Subcutaneous abdominal adipose tissue (tissue), 5 donors: ENCODE results near the gene CCDC83.
A peak's percentile ranks its signal among the peaks of the same experiment; 100 is the strongest.

Experiments
- H3K27ac ChIP-seq: one replicate; pipeline ENCODE4 v1.7.0; 2013; ENCODE audit warnings: low read depth, mild to moderate bottlenecking, inconsistent platforms, low read length, moderate library complexity
- H3K27me3 ChIP-seq, 5 donors: one replicate each; pipeline ENCODE4 v1.7.0; 2013; ENCODE audit warnings: low read length in 5 of 5, inconsistent platforms in 1 of 5; ENCODE audit not compliant: control insufficient read depth in 5 of 5, insufficient read depth in 4 of 5
- H3K36me3 ChIP-seq, 5 donors: one replicate each; pipeline ENCODE4 v1.7.0; 2013; ENCODE audit warnings: low read length in 5 of 5; ENCODE audit not compliant: control insufficient read depth in 5 of 5, insufficient read depth in 5 of 5
- H3K4me1 ChIP-seq, 5 donors: one replicate each; pipeline ENCODE4 v1.7.0; 2013; ENCODE audit warnings: low read length in 5 of 5, mild to moderate bottlenecking in 3 of 5, moderate library complexity in 1 of 5; ENCODE audit not compliant: control insufficient read depth in 5 of 5, insufficient read depth in 5 of 5
- H3K4me3 ChIP-seq, 5 donors: one replicate each; pipeline ENCODE4 v1.7.0; 2013; ENCODE audit warnings: low read length in 5 of 5, low read depth in 1 of 5
- H3K9ac ChIP-seq, 5 donors: one replicate each; pipeline ENCODE4 v1.7.0; 2013; ENCODE audit warnings: low read length in 5 of 5, mild to moderate bottlenecking in 4 of 5, moderate library complexity in 3 of 5
- H3K9me3 ChIP-seq, 5 donors: one replicate each; pipeline ENCODE4 v1.7.0; 2013; ENCODE audit warnings: low read length in 5 of 5; ENCODE audit not compliant: control insufficient read depth in 5 of 5
- donor health status: healthy.
- donor health status: healthy.
- donor health status: healthy.
- donor health status: healthy.
- donor health status: healthy.

CCDC83 gene

GRCh38 chr11:85874265-85874664 is 19.1 kb downstream of the CCDC83 start:
- Histone ChIP-seq H3K36me3 (no peaks in the 10 kb centered on the region), H3K27ac (no peak overlapping the region), H3K4me3 (no peak overlapping the region), H3K9ac (no peak overlapping the region), H3K9me3 (no peaks in the 10 kb centered on the region), H3K27me3 (no peaks in the 10 kb centered on the region), H3K4me1 (no peaks in the 10 kb centered on the region)

DNA sequence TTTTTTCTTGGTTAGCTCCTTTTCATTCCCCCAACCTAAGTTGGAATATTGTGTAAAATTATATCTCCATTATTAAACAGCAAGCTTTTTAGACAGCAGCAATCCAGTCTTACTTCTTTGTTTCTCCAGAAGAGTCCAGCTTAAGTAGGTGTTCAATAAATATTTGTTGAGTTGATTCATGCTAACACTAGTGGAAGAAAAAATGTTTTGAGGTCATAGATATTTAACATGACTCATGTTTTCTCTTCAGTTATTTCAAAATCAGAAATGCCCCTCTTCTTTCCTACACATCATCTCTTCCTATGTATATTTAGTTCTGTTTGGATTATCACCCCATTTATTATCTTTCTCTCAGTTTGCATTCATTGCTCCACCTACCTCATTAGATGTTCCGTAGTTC is 20.3 kb downstream of the CCDC83 start:
- Histone ChIP-seq H3K36me3 (no peaks in the 10 kb centered on the region), H3K9me3 (no peaks in the 10 kb centered on the region), H3K9ac (no peak overlapping the region), H3K4me1 (no peaks in the 10 kb centered on the region), H3K4me3 (no peak overlapping the region), H3K27me3 (no peaks in the 10 kb centered on the region), H3K27ac (no peak overlapping the region)

GRCh38 chr11:85884581-85885021 is 29.4 kb downstream of the CCDC83 start:
- no peak overlapping the region for H3K27ac ChIP-seq
- no peaks in the 10 kb centered on the region for H3K36me3 ChIP-seq
- no peak overlapping the region for H3K9ac ChIP-seq
- no peaks in the 10 kb centered on the region for H3K9me3 ChIP-seq
- no peaks in the 10 kb centered on the region for H3K27me3 ChIP-seq
- peaks cover 0 to 19% (median 15%) of the 10 kb centered on the region in 5 donors for H3K4me1 ChIP-seq
- no peak overlapping the region for H3K4me3 ChIP-seq

DNA sequence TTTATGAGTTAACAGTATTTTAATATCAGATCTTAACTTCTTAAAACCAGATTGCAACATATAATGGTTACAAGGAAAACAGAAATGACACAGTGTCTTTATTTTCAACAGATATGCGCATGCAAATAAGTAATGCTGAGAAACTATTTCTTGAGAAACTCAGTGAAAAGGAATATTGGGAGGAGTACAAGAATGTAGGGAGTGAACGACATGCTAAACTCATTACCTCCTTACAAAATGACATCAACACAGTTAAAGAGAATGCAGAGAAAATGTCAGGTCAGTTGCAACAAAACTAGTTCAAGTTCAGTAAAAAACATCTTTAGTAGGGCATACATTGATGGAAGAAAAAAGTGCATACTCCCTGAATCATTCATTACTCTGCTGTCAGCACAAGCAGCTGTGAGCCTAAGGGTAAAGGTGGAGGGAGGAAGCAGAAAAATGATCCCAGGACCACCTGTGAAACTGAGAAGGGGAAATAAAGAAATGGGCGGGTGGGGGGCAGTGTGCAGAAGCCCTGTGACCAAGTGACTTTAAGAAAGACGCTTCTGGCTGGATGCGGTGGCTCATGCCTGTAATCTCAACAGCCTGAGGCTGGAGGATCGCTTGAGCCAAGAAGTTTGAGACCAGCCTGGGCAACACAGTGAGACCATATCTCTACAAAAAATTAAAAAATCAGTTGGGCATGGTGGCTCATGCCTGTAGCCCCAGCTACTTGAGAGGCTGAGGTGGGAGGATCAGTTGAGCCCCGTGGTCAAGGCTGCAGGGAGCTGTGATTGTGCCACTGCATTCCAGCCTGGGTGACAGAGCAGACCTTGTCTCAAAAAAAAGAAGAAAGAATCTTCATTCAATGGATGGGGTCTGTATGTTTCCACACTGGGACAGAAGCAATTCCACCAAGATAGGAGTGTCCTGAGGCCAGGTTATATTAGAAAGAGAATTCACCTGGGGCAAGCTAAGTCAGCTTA is 31.2 kb downstream of the CCDC83 start:
- H3K36me3 ChIP-seq: no peaks in the 10 kb centered on the region
- H3K27ac ChIP-seq: no peak overlapping the region
- H3K27me3 ChIP-seq: no peaks in the 10 kb centered on the region
- peaks cover 0 to 19% (median 15%) of the 10 kb centered on the region in 5 donors for H3K4me1 ChIP-seq
- H3K9me3 ChIP-seq: no peaks in the 10 kb centered on the region
- H3K9ac ChIP-seq: peak overlapping the region in 1 of 5 donors; percentile 7
- no peak overlapping the region for H3K4me3 ChIP-seq

- Histone ChIP-seq H3K9me3 (no peaks in the 10 kb centered on the region), H3K27ac (no peak overlapping the region)
These were observed 33.9 kb downstream of the CCDC83 start for GRCh38 chr11:85889108-85889507.

DNA sequence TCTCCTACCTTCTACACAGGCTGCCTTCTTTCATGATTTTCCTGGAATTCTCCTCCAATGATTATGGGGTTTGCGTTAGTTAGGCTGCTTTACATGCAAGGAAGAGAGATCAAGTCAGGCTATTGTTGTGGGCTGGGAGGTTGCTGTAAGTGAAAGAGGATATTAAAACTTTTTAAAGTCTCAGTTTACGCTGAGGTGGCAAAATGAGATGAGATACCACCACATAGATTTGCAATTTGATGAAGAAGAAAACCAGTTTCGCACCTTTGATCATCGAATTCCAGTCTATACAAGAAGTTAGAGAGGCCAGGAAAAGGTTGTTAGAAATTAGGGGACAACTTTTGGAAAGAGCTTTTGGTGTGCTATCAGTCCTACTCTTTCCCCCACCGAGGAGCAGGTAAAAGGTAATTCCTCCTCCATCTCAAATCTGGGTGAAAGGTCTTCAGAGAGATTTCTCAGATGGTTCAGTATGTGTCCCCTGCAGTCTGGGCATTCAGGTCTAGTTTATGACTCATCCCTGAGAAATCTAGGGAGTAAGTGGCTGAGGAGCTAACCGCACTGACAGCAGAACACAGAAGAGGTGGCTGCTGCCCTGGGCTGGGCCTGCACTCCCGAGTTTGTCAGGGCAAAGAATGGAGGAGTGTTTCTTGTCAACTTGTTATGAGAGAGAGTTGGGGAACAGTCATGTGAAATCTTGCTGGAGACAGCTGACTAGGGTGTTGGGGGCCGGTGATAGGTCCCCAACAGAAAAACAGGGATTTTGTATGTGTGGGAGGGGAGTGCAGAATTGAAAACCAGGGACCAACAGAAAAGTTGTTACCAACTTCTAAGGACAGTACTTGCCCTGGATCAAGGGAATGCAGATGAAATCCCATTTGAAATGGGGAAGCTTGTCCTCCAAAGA is 34.7 kb downstream of the CCDC83 start:
- Histone ChIP-seq H3K4me3 (no peak overlapping the region), H3K36me3 (no peaks in the 10 kb centered on the region), H3K27ac (no peak overlapping the region), H3K9ac (no peak overlapping the region), H3K9me3 (no peaks in the 10 kb centered on the region), H3K4me1 (peaks cover 0 to 19% (median 15%) of the 10 kb centered on the region in 5 donors), H3K27me3 (no peaks in the 10 kb centered on the region)

More at GRCh38 chr11:85889108-85889507, 33.9 kb downstream of the CCDC83 start:
- Histone ChIP-seq H3K4me1 (peaks cover 0 to 19% (median 15%) of the 10 kb centered on the region in 5 donors), H3K9ac (no peak overlapping the region), H3K27me3 (no peaks in the 10 kb centered on the region), H3K4me3 (no peak overlapping the region), H3K36me3 (no peaks in the 10 kb centered on the region)

DNA sequence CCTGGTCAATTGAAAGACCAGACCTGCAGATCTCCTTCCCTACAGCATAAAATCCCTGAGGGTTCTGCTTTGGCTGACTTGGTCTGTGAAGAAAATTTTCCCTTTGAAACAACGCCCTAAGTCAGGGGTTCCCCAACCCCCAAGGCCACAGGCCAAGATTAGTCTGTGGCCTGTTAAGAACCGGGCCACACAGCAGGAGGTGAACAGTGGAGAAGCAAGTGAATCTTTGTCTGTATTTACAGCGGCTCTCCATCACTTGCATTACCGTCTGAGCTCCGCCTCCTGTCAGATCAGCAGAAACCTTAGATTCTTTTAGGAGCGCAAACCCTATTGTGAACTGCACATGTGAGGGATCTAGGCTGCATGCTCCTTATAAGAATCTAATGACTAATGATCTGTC is 38.2 kb downstream of the CCDC83 start:
- Histone ChIP-seq H3K4me3 (no peak overlapping the region), H3K27ac (no peak overlapping the region), H3K27me3 (no peaks in the 10 kb centered on the region), H3K4me1 (no peaks in the 10 kb centered on the region), H3K9me3 (no peaks in the 10 kb centered on the region), H3K36me3 (no peaks in the 10 kb centered on the region), H3K9ac (no peak overlapping the region)

GRCh38 chr11:85896876-85897275 is 41.7 kb downstream of the CCDC83 start:
- Histone ChIP-seq H3K9me3 (no peaks in the 10 kb centered on the region), H3K4me1 (no peaks in the 10 kb centered on the region), H3K27ac (no peak overlapping the region), H3K36me3 (no peaks in the 10 kb centered on the region), H3K9ac (no peak overlapping the region), H3K27me3 (no peaks in the 10 kb centered on the region), H3K4me3 (no peak overlapping the region)

DNA sequence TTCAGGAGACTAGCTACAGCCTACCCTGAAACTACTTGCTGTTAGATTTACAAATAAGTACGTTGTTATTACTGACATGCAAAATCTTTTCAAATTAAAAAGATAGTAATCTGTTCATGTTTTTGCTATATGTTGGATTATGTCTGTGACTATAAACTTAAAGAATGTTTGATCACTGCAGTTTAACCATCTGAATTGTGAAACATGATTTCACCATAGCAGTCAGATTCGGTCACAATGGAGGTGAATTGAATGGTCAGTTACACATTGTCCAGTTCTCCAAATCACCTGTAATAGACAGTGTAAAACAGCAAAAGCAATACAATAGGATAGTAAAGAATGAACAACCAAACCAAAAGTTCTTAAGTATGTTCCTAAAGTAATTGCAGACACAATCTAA is 43.3 kb downstream of the CCDC83 start:
- Histone ChIP-seq H3K36me3 (no peaks in the 10 kb centered on the region), H3K27ac (no peak overlapping the region), H3K9me3 (no peaks in the 10 kb centered on the region), H3K4me1 (no peaks in the 10 kb centered on the region), H3K4me3 (no peak overlapping the region), H3K27me3 (no peaks in the 10 kb centered on the region), H3K9ac (no peak overlapping the region)

DNA sequence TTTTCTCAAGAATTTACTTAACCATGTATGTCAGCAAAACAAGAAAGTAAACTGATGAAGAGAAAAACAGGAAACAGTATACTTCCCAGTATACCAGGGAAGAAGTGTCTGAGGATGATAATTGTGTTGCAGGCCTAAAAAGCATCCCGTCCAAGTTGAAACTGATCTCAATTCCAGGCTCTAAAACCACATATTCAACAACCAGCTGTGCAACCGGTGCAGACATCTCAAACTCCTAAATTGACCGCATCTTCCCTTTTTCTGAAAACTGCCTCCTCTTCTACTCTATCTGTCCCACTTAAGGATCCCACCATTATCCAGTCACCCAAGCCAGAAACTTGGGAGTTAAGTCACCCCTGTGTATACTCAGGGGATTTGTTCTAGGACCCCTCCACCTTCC is 47.2 kb downstream of the CCDC83 start:
- Histone ChIP-seq H3K9me3 (no peaks in the 10 kb centered on the region), H3K9ac (no peak overlapping the region), H3K36me3 (no peaks in the 10 kb centered on the region), H3K4me1 (no peaks in the 10 kb centered on the region), H3K27ac (no peak overlapping the region), H3K27me3 (no peaks in the 10 kb centered on the region), H3K4me3 (no peak overlapping the region)
